ENCODE measurements around the gene UTF1.

Gene UTF1

GRCh38 chr10:133279326-133280226, 49.6 kb downstream of the UTF1 start:
- no peak for DNase-seq (ENCODE audit: low read depth)

DNA sequence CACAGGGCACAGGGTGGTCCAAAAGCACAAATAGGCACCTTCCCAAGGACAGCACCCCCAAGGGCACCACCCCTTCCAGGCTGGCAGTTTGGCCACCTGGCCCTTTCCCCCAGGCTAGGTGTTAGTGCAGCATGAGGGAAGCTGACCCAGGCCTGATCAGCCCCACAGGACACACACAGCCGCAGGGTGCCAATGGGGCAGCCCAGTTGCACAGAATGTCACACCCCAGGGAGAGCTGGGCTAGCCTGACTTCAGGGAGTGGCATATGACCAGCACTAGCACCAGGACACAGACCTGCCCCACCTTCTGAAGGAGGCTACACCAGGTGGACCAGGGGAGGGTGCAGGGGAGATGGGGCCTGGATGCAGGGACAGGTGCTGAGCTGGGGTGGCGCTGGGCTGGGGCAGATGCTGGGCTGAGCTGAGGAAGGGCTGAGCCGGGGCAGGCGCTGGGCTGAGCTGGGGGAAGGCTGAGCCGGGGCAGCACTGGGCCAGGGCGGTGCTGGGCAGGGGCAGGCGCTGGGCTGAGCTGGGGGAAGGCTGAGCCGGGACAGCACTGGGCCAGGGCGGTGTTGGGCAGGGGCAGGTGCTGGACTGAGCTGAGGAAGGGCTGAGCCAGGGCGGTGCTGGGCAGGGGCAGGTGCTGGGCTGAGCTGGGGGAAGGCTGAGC, 50.5 kb downstream of the UTF1 start:
- no peak for DNase-seq (ENCODE audit: low read depth)

DNA sequence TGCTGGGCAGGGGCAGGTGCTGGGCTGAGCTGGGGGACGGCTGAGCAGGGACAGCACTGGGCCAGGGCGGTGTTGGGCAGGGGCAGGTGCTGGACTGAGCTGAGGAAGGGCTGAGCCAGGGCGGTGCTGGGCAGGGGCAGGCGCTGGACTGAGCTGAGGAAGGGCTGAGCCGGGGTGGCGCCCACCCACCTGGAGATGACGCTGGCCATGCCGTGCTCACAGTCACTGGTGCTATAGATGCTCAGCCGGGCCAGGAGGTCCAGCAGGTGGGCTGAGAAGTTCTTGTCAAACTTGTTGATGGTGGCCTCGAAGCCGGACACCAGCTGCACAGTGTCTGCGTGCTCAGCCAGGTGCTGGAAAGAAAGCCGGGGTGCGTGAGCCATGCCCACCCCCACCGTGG, 51.1 kb downstream of the UTF1 start:
- no peak for DNase-seq (ENCODE audit: low read depth)

Measured in GM04503 (cell line).